HG02840 (cell line): ENCODE measurements around the gene NT5C3B.
"Not testable (repeated sequence)": the region's sequence is repeated elsewhere in the genome, so short reads cannot be mapped to it uniquely, and the experiment has no call there.

Experiments
- ATAC-seq: cut with Tn5 transposase; IDR thresholded peaks from one replicate; pipeline ENCODE4 v1.9.1; 2021; ENCODE audit warnings: mild to moderate bottlenecking, moderate library complexity, moderate number of reproducible peaks; ENCODE audit not compliant: unreplicated experiment, low FRiP score

NT5C3B gene

DNA sequence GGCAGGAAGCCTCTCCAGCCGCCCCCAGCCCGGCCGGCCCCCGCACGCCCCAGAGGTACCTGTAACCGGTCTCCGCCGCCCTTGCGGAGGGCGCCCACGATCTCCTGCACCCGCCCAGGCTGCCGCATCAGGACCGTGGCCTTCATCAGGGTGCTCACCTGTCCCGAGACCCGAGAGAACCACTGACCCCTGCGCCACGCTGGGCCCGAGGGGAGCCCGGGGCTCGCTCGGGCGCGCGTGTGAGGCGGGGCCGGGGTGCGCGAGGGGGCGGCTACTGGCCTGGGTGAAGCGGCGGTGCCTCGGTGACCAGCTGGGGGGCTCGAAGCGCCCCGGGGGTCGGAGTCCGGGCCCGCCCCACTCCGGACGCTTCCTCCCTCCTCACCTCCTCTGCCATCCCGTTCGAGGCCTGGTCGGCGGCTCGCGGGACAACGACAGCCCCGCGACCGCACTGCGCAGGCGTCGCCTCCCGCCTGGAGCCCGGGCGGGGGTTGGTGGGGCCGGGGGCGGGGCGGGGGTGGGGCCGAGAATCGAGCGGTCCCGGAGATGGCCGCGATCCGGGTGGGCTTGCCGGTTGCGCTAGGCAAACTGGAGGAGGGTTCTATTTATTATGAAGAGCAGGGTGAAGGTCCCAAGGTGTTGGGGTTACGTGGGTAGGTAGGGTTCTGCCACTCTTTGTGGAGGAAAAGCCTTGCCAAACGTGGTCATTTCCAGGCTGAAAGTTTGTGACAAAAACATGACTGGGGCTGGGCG lies at the start of gene NT5C3B:
Gene NT5C3B (minus strand): TSS at position 433 of the 750 bp plus-strand sequence. CDS start 39 bp downstream, at position 394.
- peak; percentile 58 for ATAC-seq

DNA sequence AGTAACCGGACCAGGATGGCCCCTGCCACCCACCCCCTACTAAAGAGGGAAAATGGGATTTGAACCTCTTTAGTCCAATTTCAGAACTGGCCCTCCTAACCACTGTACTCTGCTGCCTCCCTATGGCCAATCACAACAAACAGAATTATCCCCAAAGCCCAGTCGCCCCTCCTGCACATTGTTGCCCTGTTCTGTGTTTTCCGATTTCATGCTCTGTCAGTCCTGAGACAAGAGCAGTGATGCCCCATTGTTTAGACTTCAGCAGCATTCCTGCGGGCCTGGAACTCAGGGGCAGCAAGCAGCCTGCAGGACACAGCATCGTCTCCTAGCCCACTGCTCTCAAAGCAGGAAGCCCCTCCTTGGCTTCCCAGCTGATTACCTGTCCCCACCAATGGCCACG lies 49.7 kb upstream of the NT5C3B start:
- no peak for ATAC-seq

DNA sequence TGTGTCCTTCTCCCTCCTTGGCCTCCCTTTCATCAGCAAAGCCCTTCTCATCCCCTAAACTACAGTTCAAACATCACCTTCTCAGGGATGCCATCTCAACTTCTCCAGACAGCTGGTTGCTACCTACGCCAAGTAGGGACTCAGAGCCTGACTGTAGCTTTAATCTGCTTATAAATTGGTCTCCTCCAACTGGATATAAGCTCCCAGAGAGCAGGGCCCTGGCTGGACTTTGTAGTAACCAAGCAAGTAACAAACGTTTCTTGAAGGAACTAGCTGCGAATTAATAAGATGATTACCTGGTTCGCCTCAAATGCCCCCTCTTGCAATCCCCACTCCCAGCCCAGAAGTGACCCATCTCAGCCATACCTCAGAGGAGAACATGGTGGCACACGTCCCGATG lies 46.7 kb upstream of the NT5C3B start:
- ATAC-seq: no peak

DNA sequence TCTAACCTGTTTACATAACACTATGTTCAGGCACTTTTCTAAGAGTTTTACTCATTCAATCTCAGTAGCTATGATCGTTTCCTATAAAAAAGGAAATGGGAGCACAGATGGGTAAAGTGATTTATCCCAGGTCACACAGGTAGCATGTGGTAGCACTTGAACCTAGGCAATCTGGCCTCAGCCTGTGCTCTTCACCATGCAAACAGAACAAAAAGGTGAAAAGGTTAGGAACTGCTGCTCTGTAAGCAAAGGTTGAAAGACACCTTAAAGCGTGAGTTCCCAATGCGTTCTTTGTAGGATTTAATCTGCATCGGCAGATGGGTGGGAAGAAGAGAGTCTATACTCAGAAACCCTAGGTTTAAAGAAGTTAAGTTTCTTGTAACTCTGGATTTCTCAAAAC lies 44.1 kb upstream of the NT5C3B start:
- ATAC-seq: no peak

DNA sequence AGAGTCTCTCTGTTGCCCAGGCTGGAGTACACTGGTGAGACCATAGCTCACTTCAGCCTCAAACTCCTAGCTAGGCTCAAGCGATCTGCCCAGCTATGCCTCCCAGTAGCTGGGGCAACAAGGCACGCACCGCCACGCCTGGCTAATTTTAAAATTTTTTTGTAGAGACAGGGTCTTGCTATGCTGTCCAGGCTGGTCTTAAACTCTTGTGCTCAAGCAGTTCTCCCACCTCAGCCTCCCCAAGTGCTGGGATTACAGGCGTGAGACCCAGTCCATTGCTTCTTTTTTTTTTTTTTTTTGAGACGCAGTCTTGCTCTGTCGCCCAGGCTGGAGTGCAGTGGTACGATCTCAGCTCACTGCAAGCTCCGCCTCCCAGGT lies 38.2 kb upstream of the NT5C3B start:
- ATAC-seq: not testable (repeated sequence)

DNA sequence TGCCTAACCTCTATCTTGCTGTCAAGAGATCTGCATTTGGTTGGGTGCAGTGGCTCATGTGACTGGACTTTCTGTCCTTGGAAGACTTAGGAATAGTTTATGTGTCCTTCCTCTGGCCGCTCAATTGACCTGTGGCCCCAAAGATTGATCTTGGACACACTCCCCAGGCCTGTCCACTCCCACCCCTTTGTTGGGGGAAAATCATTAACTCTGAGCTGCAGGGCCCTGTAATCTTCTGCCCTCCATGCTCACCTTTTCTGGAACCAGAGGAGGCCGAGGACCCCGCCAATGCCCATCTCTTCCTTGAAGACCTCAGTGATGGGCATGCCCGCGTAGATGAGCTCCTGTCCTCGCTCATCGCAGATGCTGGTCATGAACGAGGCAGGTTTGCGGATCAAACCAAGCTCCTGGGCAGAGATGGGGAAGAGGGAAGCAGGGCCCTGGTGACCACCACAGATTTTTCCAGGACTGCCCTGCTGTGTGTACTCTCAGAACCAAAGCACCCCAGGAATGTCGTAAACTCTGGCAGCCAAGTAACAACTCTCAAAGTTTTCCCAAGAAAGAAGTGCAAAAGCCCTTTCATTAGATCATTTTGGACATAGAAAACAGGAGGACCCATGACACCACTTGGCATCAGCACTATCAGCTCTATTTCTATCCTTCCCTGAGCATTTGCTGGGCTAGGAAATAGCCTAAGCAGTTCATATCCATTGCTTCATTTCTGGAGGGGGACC lies 37.7 kb upstream of the NT5C3B start:
- no peak for ATAC-seq

DNA sequence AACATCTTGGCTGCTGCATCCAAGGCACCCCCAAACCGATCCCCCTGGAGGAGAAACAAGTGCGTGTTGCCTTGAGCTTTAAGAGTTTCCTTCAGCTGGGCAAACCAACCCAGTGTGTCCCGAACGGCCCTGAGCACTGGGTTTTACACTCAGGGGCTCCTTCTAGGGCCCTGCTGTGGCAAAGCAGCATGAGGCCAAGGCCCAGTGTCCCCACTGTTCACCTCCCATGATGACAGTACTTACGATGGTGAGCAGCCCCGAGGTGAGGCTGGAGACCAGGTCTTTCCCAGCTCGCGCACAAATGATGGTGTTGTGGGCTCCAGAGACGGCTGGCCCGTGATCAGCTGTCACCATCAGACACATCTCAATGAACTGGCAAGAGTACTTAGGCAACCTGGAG lies 35.8 kb upstream of the NT5C3B start:
- no peak for ATAC-seq

DNA sequence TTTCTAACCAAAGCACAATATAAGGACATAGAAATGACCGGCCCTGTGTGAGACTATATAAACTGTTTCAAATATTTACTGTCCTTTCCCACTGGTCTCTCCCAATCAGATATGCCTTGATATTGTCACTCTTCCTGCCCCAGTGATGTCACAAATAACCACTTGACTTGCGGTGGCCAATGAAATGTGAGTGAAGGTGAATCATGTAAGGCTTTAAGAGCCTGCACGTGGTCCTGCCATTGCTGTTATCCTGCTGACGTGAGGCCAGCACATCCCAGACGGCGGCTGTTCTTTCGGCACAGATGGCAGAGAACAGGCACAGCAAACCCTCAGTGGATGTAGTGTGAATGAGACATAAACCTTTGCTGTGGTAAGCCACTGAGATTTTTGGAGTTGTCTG lies 34.6 kb upstream of the NT5C3B start:
- no peak for ATAC-seq

DNA sequence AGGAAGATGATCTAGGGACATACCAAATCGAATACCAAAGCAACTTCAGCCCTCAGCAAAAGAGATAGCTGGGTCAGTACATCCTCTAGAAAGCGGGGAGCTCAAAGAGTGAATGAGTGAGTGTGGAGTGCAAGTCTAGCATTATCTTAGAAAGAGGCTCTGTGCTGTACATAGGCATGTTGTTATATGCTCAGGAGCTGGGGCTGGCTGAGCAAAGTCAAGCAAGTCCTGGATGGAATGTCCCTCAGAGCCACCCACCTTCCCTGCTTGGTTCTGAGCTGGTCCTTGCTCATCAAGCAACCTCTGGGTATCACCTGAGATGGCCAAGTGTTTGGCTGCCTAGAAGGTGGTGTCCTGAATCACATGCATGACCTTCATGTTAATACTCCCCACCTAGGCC lies 34.1 kb upstream of the NT5C3B start:
- ATAC-seq: no peak

DNA sequence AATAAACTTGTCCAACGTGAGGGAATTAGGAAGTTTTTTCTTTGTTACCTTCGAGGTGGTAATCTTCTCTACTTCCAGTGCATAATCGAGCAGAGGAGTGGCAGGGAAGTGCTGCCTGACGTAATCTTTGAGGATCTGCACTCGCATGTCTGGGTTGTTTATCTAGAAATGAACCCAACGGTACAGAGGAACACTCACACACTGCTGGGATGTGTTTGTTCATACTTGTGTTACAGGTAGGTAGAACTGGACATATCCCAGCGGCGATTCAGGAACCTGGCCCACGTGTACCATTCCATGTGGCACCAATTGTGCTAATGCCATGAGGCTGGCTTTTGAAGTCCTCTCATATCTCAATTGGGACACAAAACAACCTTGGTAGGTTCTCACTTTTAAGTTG lies 33.4 kb upstream of the NT5C3B start:
- no peak for ATAC-seq

DNA sequence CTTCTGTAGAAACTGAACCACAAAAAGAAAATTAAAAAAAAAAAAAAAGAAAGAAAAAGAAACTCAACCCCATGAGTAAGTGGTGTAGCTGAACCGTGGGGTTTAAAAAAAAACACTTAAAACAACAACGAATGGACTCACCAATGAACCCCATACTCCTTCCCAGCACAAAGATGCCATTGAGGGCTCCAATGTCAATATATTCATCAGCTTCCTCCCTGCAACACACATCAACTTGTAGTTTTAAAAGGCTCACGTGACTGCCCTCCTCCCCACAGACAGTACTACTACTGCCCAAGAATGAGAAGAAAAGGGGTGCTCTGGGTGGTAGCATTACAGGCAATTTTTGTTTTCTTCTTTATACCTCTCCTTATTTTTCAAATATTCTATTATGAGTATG lies 32.5 kb upstream of the NT5C3B start:
- ATAC-seq: no peak

DNA sequence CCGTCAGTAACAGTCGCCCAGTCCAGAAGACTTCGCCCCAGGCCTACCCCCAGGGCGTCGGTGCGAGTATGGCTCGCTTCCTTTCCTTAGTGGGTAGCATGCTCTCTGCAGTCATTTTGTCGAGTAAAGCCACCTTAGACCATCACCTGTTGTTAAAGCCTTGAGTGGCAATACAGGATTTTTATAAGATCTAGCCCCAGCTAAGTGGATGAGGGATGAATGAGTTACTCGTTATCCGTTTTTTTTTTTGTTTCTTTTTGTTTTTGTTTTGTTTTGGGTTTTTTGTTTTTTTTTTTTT lies 29.5 kb upstream of the NT5C3B start:
- no peak for ATAC-seq

DNA sequence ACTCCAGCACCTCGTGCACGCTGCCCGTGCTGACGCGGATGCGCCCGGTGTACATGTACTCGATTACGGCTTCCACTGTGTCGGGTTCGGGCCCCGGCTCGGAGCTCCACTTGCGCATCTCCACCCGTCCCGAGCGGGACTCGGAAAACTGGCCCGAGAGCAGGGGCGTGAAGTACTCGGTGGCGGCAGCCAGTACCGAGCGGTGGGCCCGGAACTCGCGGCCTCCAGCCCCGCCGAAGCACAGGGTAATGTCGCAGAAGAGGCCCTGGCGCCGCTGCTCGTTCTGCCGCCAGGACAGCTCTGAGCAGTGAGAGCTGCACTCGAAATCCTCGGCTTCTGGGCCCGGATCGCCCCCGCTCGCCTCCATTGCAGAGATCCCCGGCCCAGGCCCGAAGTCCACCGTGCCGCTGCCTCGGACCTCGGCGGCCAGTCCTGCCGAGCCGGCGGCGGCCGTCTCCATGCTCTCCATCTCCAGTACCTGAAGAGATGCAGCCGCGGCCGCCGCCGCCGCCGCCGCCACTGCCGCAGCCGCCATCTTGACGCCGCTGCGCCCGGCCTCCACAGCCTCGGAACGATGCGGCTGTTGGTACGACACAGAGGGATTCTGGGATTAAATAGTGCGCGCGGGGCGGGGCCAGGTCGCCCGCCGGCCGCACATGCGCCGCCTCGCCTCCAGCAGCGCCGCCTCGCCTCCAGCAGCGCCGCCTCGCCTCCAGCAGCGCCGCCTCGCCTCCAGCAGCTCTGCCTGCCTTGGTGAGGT lies 29.0 kb upstream of the NT5C3B start, which contains the start of gene KLHL11:
Gene KLHL11 (minus strand): TSS at position 588 of the 760 bp plus-strand sequence. CDS start 53 bp downstream, at position 535.
- peak; percentile 83 for ATAC-seq

DNA sequence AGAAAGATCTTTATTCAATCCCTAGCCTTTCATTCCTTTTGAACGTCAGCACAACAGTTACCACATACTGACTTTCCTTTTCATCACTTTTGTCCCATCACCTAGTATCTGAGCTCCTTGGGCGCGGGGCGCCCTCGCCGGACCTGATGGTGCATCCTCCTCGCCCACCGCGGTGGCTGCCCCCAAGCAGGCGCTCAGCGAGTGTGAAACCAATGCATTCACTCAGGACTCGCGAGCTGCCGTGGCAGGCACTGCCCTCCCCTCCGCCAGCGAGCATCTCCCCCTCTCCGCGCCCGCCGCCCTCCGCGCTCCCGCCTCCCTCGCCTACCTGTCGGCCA lies 28.4 kb upstream of the NT5C3B start:
- ATAC-seq: no peak

DNA sequence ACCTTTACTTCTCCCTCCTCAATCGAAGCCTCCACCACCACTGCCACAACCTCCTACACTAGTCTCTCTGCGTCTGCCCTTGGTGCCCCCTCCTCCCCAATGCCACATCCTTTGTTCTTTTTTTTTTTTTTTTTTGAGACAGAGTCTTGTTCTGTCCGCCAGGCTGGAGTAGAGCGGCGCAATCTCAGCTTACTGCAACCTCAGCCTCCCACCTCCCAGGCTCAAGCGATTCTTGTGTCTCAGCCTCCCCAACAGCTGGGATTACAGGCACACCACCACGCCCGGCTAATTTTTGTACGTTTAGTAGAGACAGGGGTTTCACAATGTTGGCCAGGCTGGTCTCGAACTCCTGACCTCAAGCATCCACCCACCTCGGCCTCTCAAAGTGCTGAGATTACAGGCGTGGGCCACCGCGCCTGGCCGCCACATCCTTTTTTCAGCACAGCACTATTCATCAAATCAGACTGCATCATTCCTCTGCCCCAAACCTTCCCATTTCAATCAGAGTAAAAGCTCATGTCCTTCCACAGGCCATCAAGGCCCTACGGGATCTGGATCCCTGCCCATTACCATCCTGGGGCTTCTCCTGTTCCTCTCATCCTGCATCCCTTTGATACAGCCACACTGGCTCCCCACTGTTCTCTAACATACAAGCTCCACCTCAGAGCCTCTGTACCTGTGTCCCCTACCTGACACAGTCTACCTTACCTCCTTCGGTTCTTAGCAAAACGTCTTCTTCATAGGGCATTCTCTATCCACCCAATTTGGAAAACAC lies 27.2 kb upstream of the NT5C3B start:
- ATAC-seq: no peak

DNA sequence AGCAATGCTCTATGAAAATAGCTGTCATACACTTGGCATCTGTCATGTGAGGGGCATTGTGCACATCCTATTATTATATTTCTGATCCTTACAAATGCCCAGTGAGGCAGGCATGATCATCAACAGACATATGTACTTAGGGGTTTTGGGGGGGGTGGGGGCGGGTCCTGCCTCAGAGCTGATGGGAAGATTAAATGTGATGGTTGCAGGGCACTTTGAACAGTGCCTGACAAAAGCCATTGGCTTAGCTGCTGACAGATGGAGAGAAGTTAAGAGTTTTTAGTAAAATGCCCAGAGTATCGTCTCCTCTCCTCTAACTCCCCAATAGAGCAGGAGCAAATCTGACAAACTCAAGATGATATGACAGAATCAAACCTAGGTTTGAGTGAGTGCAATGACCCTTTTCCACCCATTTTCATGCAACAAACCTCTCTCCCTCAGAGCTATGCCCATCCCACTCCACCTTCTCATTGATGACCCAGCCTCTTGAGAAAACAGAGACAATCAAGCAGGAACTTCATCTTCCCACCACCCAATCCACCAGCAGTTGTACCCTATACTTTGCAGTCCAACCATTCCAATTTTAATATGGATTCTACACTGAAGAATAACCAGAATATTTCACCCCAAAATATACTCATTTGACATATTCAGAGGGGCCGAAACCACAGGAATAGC lies 24.4 kb upstream of the NT5C3B start:
- no peak for ATAC-seq

DNA sequence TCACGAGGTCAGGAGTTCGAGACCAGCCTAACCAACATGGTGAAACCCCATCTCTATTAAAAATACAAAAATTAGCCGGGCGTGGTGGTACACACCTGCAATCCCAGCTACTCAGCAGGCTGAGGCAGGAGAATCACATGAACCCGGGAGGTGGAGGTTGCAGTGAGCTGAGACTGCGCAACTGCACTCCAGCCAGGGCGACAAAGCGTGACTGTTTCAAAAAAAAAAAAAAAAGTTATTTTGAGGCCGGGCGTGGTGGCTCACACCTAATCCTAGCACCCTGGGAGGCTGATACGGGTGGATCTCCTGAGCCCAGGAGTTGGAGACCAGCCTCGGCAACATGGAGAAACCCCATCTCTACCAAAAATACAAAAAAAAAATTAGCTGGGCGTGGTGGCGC lies 15.3 kb upstream of the NT5C3B start:
- not testable (repeated sequence) for ATAC-seq

DNA sequence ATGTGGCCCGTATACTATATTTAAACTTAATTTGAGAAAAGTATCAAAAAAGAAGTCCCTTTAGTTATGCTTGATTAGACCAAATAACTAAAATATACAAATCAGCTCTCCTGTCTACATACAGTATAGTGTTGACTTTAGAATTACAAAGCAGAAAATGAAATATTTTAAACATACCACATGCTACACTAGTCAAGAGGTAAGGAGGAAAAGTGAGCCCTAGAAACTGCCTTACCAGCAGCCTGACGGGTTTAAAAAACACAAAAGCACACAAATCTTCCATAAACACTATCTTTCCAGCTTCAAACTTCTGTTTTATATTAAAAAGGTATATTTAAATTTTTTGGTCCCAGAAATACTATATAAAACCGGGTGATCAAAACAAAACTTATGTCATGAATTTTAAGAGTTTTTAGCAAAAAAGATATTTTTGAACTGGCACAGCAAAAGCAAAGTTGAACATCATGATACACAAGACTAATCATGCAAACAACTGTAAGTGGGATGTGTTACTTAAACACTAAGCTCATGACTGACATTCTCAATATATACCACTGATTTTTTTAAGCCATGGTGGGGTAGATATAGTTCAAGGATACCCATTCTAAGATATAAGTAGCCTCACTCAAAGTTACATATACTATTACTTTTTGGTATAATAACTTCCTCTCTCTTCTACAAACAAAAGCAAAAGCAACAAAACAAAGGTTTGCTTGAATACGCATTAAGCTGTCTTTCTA lies 13.4 kb upstream of the NT5C3B start:
- no peak for ATAC-seq

DNA sequence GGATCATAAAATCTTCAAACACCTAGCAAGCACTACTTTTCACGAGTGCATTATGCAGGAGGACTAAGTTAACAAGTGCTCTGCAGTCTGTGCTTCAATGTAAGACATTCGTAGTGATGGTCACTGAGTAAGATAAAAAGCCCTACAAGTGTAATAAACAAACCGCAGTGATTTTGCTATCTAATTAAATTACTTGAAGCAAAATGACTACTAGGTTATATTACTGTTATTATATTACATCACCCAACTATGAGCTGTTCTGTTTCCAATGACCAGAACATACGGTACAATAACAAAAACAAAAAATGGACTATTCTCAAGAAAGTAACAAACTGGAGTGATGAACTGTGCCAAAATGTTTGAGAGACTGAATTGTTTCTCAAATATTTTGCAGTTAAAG lies 12.8 kb upstream of the NT5C3B start:
- no peak for ATAC-seq

DNA sequence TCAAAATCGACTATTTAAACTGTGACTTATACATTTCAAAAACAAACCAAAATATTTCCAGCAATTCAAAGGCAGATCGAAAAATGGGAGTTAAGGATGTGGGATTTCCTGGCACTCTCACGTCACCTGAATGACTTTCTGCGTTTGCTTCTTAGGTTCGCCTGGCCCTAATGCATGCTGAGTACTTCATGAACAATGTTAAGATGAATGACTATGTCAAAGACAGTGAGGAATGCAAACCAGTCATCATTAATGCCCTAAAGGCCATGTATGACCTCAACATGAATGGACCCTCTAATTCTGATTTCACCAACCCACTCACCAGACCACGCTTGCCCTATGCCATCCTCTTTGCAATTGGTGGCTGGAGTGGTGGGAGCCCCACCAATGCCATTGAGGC lies 8.9 kb upstream of the NT5C3B start:
- ATAC-seq: no peak
